Activated CD8-positive, alpha-beta memory T cell treated with anti-CD3 and anti-CD28 coated beads, Interleukin-2, amount 10 ng/mL, durations not matched to agents 7 days and 5 days (primary cell): ENCODE results near the gene PSMD1. TPM values are rescaled to one million over a fixed set of nuclear protein-coding genes. Genes with fewer than 3 reads are reported as not detected.

ENCODE experiments used
- ATAC-seq: fragments of 150-1000 bp; cut with Tn5 transposase; one replicate; pipeline ENCODE4 v1.10.0; 2021; ENCODE audit warnings: moderate library complexity
- CTCF ChIA-PET: fragments of 350-600 bp; sonication (Branson Sonifier 250); formaldehyde crosslinking; loops from one replicate; lab custom pipeline; 2021; ENCODE audit warnings: antibody characterized with exemption; lab: Charles Lee
- DNase-seq: peaks from one replicate; pipeline ENCODE4 v3.0.0-alpha.2; 2020
- H3K27ac Mint-ChIP-seq: one replicate; pipeline ENCODE4 v1.8.0; 2021; ENCODE audit warnings: mild to moderate bottlenecking, mixed read lengths
- H3K27me3 Mint-ChIP-seq: one replicate; pipeline ENCODE4 v1.8.0; 2021; ENCODE audit warnings: mixed read lengths
- H3K36me3 Mint-ChIP-seq: one replicate; pipeline ENCODE4 v1.8.0; 2021; ENCODE audit warnings: mild to moderate bottlenecking, mixed read lengths
- H3K4me1 Mint-ChIP-seq: one replicate; pipeline ENCODE4 v1.8.0; 2021; ENCODE audit warnings: mixed read lengths
- H3K4me3 Mint-ChIP-seq: one replicate; pipeline ENCODE4 v1.8.0; 2021; ENCODE audit warnings: mild to moderate bottlenecking, moderate library complexity, mixed read lengths
- H3K9me3 Mint-ChIP-seq: one replicate; pipeline ENCODE4 v1.8.0; 2022; ENCODE audit warnings: low read depth, mixed read lengths
- total RNA-seq, 2 experiments: library from RNA; stranded (reverse); gene quantifications; one replicate each; pipeline ENCODE4 v1.2.3, GENCODE V29; 2021

Gene PSMD1
- total RNA-seq, 2 experiments from 2014 or later = 89.1 to 128 TPM

DNA sequence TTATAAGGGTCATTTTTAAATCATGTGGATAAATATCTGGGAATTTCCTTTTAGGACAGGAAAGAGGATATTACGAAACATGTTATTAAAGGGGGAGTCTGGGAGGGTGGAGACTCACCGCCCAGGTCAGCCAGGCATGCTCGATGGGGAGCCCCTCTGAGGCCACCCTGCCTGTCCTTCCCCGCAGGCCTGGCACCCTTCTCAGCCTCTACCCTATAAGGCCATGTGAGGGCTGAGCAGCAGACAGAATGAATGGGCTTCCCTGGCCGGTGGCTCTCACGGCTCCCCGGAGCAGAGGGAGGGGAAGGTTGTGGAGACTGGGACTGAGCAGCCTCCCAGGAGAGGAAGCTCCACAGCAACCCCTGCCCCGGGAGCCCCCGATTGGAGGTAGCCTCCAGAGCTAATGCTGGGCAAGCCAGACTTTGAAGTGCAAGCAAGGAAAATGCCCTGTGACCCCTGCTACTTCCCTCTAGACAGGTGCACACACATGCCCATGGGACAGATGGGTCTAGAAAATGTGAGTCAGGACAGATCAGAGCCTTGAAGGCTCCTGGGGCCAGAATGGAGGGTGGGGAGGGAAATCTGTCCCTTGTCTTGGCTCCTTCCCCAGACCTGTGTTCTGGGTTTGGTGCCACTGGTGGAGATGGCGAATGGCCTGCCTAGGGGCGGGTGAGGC, 128.5 kb downstream of the PSMD1 start:
- H3K4me1 Mint-ChIP-seq = peaks cover 2% of the 10 kb centered on the region
- DNase-seq (no peak), ATAC-seq (no peak)
- no peak overlapping the region for H3K4me3 Mint-ChIP-seq
- peaks cover 24% of the 10 kb centered on the region for H3K27me3 Mint-ChIP-seq
- H3K36me3 Mint-ChIP-seq = no peaks in the 10 kb centered on the region
- no peak overlapping the region for H3K27ac Mint-ChIP-seq
- CTCF ChIA-PET = interaction anchor here (0.6 to 1.3 kb wide), 2 partner anchors 12 to 145 kb away, joined by 3 read pairs; no protein-coding TSS in a partner anchor
- no peaks in the 10 kb centered on the region for H3K9me3 Mint-ChIP-seq

DNA sequence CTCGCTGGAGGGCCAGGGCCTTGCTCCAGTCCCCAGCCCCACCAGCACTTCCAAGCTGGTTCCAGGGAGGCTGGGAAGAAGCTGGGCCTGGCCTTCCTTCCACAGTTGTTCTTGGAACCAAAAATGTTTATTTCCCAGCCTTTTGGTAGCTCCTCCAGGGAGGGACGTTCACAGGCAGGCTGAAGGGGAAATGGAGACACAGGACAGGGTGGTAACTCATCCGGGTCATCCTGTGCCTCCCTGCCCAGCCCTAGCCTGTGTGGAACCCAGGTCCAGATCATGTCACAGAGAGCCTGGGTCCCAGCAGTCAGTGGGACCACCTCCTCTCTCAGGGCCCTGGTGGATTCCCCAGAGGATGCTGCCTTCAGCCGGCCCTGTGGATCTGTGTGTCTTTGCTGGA, 129.2 kb downstream of the PSMD1 start:
- no peak overlapping the region for H3K27ac Mint-ChIP-seq
- H3K4me3 Mint-ChIP-seq = no peak overlapping the region
- peaks cover 29% of the 10 kb centered on the region for H3K27me3 Mint-ChIP-seq
- ATAC-seq (no peak), DNase-seq (no peak)
- no peaks in the 10 kb centered on the region for H3K4me1 Mint-ChIP-seq
- no peaks in the 10 kb centered on the region for H3K36me3 Mint-ChIP-seq
- no peaks in the 10 kb centered on the region for H3K9me3 Mint-ChIP-seq
- CTCF ChIA-PET = interaction anchor here (1.3 kb wide), 1 partner anchor 13 kb away, joined by 3 read pairs; no protein-coding TSS in a partner anchor

DNA sequence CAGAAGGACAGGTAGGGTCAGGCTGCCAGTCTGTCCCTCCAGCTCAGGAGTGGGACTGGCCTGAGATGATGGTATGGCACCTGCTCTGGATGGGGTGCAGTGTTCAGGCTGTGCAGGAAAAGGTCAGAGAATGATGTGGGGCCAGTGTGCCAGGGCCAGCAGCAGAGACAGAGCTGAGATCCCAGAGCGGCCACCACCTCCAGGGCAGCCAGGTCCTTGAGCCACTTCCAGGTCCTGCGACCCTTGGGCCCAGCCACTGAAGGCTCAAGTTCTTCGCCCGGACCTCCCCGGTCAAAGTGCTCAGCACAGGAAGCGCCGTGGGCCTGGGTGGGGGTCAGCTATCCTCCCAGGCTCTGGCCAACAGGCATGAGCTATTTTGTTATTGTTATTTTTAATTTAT, 129.7 kb downstream of the PSMD1 start:
- Mint-ChIP-seq H3K27me3 (peaks cover 29% of the 10 kb centered on the region), H3K36me3 (no peaks in the 10 kb centered on the region), H3K9me3 (no peaks in the 10 kb centered on the region), H3K4me1 (no peaks in the 10 kb centered on the region), H3K27ac (no peak overlapping the region), H3K4me3 (no peak overlapping the region)
- ATAC-seq = no peak
- CTCF ChIA-PET = interaction anchor here (1.3 kb wide), 1 partner anchor 13 kb away, joined by 3 read pairs; no protein-coding TSS in a partner anchor
- DNase-seq = no peak

DNA sequence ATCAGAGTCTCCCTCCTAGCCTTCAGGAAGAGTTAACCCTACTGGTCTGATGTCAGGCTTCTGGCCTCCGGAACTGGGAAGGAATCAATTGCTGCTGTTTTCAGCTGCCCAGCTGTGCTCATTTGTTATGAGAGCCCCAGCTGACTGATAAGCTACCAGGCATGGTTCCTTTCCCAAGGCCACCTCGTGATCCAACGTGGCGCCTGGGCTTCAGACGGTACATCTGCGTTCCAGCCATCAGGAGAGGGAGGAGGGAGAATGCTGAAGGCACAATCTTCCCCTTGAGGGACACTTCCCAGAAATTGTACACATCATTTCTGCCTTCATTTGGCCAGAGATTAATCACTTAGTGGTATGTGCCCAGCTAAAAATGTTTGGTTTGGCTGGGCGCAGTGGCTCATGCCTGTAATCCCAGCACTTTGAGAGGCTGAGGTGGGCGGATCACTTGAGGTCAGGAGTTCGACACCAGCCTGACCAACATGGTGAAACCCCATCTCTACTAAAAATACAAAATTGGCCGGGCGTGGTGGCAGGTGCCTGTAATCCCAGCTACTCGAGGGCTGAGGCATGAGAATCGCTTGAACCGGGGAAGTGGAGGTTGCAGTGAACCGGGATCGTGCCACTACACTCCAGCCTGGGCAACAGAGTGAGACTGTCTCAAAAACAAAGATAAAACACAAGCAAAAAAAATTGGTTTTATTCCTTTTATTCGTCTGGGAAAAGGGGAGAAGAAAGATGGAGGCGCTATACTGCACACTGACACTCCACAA, 131.3 kb downstream of the PSMD1 start:
- Mint-ChIP-seq H3K27me3 (peaks cover 45% of the 10 kb centered on the region), H3K36me3 (no peaks in the 10 kb centered on the region), H3K4me1 (no peaks in the 10 kb centered on the region), H3K9me3 (no peaks in the 10 kb centered on the region), H3K27ac (no peak overlapping the region), H3K4me3 (no peak overlapping the region)
- CTCF ChIA-PET = interaction anchor here (0.5 kb wide), 1 partner anchor 54 kb away, joined by 3 read pairs; no protein-coding TSS in a partner anchor
- DNase-seq = no peak
- no peak for ATAC-seq

DNA sequence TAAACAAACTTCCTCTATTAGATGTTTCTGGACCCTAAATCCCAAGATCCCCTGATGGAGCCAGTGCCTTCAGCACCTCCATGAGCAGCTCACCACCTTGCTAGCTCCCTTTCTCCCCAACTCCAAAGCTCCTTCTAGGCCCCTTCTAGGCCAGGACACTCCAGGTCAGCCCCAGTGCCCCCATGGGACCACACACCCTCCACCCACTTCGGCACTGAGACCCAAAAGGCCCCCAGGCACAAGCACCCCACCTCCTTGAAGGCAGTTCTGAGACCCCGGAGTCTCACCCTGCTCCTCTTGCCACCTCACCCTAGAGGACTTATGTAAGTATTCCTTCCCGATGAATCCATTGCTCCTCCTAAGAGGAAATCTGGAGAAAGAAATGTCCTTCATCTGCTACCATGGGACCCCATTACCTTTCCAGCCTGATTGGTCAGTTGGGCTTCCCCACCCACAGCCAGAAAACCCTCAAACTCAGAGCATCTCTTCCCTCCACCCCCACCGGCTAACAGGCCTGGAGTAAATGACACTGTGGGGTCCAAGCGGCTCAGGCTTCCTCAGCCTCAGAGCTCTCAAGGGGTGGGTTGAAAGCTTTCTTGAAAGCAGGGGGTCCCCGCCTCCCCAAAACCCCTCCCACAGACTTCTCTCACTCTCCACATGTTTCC, 132.0 kb downstream of the PSMD1 start:
- CTCF ChIA-PET = no interaction called here
- H3K27ac Mint-ChIP-seq = no peak overlapping the region
- ATAC-seq (no peak), DNase-seq (no peak)
- H3K4me3 Mint-ChIP-seq = no peak overlapping the region
- no peaks in the 10 kb centered on the region for H3K4me1 Mint-ChIP-seq
- H3K36me3 Mint-ChIP-seq = no peaks in the 10 kb centered on the region
- peaks cover 49% of the 10 kb centered on the region for H3K27me3 Mint-ChIP-seq
- H3K9me3 Mint-ChIP-seq = no peaks in the 10 kb centered on the region

DNA sequence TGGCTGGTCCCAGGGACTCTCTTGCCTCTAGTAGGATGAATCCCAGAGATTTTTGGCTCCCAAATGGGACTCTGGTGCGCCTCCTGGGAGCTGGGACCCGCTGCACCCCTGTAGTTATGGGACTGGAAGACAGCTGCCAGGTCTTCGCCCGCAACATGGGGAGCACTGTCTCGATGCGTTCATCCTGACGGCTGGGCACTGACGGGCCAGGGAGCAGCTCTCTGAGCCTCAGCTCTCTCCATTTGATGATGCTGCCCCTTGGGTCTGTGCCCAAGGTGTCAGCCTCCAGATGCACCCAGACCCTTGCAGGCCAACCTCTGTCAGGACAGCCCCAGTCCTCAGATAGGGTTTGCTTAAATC, 132.5 kb downstream of the PSMD1 start:
- Mint-ChIP-seq H3K27me3 (peaks cover 49% of the 10 kb centered on the region), H3K4me1 (no peaks in the 10 kb centered on the region), H3K4me3 (no peak overlapping the region), H3K36me3 (no peaks in the 10 kb centered on the region), H3K9me3 (no peaks in the 10 kb centered on the region), H3K27ac (no peak overlapping the region)
- DNase-seq (no peak), ATAC-seq (no peak)
- CTCF ChIA-PET = no interaction called here

DNA sequence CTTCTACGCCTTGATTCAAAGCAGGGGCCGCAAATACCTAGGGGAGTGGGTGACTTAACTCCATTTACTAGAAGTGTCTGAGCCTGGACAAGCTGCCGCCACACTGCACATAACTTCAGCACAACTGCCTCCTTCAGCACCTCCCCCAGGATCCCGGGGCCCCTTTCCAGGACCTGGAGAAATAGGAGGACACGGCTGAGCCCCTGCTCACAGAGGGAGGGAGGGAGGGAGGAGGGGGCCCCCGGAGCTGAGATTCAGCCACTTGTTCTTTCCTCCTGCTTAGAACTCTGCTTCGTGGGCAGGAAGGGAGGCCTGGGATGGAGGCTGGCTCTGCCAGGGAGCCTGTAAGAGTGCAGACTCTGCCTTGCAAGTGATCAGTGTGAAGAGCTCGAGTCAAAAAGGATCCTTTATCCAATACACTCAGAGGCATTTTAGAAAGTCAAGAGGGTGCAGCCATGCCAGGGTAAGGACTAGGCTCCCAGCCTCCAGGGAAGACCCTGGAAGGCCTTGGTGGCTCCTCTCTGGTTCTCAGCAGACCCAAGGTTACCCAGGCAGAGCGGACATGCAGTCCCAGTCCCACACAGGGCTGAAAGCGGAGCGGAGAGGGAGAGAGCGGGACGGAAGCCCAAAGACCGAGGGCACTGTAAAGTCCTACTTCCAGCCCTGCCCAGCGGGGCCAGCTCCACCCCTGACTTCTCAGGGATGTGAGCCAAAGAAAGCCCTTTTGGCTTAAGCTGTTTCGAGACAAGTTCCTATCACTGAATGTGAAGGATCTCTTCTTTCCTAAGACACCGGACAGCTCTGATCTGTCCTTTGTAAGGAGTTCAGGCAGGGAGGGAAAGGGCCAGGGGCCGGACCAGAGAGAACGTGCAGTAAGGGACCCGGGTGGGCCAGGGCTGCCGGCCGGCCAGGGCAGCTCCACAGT, 133.2 kb downstream of the PSMD1 start:
- no peaks in the 10 kb centered on the region for H3K9me3 Mint-ChIP-seq
- H3K4me1 Mint-ChIP-seq = no peaks in the 10 kb centered on the region
- DNase-seq (no peak), ATAC-seq (no peak)
- peaks cover 54% of the 10 kb centered on the region for H3K27me3 Mint-ChIP-seq
- CTCF ChIA-PET = interaction anchor here (1.0 kb wide), 1 partner anchor 16 kb away, joined by 3 read pairs; no protein-coding TSS in a partner anchor
- H3K36me3 Mint-ChIP-seq = no peaks in the 10 kb centered on the region
- no peak overlapping the region for H3K27ac Mint-ChIP-seq
- H3K4me3 Mint-ChIP-seq = no peak overlapping the region

DNA sequence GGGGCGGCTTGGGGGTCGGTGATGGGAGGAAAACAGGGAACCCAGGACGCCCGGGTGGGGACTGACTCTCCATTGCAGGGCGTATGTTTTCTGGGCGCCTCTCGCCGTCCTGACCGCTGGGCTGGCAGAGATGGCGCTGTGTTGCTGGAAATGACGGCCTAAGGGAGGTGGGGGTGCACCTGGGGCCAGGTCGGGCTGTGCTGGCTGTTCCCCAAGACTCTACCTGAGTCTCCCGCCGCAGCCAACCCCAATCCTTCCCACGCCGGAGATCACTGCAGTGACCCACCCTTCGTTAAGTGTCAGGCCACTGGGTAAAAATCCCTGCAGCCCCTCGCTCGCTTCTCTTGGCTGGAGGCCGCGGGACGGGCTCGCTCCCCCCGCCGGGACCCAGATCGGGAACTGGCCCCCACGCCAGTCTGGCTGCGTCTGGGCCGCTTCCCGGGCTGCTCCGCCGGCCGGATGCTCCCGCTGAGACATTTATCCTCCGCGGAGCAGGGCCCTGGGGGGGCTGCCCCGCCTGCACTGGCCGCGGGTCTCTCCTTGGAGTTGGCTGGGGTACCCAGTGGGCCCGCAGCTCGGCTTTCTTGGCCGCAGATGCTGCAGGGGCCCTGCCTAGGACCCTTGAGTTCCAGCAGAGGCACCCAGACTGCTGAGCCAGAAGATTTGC, 134.0 kb downstream of the PSMD1 start:
- Mint-ChIP-seq H3K36me3 (no peaks in the 10 kb centered on the region), H3K4me3 (no peak overlapping the region), H3K27me3 (peaks cover 56% of the 10 kb centered on the region), H3K9me3 (no peaks in the 10 kb centered on the region), H3K27ac (no peak overlapping the region), H3K4me1 (no peaks in the 10 kb centered on the region)
- no peak for ATAC-seq
- CTCF ChIA-PET = interaction anchor here (1.0 kb wide), 1 partner anchor 17 kb away, joined by 3 read pairs; no protein-coding TSS in a partner anchor
- no peak for DNase-seq

DNA sequence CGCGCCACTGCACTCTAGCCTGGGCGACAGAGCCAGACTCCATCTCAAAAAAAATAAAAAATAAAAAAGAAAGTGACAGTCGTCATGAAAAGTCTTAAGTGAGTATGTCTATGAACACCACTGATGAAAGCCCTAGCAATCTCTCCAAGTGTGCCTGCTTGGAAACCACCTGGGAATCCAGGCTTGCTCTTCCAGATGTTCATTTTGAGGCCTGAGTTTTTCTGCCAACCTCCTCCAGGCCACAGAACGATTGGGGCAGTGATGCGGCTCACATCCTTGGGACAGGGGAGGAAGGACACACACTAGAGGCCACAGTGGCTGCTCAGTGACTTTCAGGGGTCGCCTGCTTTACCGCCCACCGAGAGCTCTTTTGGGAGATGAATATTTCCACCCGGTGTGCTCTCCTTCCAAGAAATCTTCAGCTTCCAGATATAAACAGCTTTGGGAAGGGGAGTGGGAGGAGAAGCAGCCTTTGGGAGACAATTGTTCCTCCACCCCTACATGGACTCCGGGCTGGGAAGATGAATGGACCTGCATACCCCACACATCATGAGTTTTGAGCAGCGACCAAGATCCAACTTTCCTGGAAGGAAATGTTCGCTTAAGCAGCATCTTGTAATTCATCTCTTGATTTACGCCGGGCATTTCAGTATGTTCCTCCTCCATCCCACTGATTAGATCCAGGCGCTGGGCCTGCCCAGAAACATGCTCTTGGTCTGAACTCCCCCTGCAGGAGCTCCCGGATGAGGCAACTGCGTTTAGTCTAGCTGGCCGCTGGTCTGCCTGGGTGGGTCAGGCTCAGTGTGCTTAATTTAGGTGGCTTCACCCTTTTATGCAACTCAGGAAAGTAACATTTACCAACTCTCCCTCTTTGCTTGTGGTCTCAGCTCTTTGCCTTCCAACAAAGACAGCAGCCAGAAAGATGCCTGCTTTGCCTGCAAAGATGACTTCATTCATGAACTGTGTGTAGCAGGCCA, 135.5 kb downstream of the PSMD1 start:
- H3K27ac Mint-ChIP-seq = no peak overlapping the region
- H3K9me3 Mint-ChIP-seq = no peaks in the 10 kb centered on the region
- H3K4me3 Mint-ChIP-seq = no peak overlapping the region
- H3K4me1 Mint-ChIP-seq = no peaks in the 10 kb centered on the region
- CTCF ChIA-PET = no interaction called here
- H3K36me3 Mint-ChIP-seq = no peaks in the 10 kb centered on the region
- ATAC-seq (no peak), DNase-seq (no peak)
- peaks cover 62% of the 10 kb centered on the region for H3K27me3 Mint-ChIP-seq

DNA sequence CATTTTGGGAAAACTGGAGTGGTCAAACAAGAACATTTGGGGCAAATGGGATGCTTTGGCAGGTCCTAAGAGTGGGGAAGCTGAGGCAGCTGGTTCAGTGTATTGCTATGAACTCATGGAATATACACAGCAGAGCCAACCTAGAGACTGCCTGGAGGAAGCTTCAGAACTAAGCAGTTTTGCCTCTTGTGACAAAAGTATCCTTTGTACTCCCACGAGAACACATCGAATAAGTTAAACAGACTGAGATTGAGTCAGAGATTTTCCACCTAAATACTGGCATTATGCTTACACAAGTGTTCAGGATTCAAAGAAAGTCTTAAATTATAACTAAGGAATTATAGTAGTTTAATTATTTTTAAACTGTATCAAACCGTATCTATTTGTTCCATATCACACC, 136.5 kb downstream of the PSMD1 start:
- H3K36me3 Mint-ChIP-seq = no peaks in the 10 kb centered on the region
- H3K4me3 Mint-ChIP-seq = no peak overlapping the region
- H3K9me3 Mint-ChIP-seq = no peaks in the 10 kb centered on the region
- no peak for DNase-seq
- H3K27ac Mint-ChIP-seq = no peak overlapping the region
- peaks cover 55% of the 10 kb centered on the region for H3K27me3 Mint-ChIP-seq
- ATAC-seq = no peak
- peaks cover 8% of the 10 kb centered on the region for H3K4me1 Mint-ChIP-seq
- CTCF ChIA-PET = no interaction called here

DNA sequence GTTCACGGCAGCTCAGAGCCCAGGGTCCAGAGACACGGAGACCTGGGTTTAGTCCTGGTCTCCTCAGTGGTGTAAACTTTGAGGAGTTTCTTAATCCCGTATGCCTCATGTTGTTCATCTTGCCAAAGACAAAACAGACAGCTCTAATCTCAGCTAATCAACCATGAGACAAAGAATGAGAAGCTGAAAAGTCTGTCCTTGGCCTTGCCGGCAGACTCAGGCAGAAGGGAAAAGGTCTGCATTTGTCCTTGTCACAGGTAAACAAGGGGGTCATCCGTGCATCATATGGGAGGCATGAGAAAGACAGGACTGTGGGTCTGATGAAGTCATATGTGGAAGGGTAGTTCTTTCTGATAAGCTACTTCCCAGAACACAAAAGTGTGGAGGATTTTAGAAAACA, 139.9 kb downstream of the PSMD1 start:
- CTCF ChIA-PET = interaction anchor here (1.1 to 1.2 kb wide), 3 partner anchors 22 to 211 kb away, joined by 3 read pairs; no protein-coding TSS in a partner anchor
- H3K4me1 Mint-ChIP-seq = peaks cover 15% of the 10 kb centered on the region
- no peak overlapping the region for H3K4me3 Mint-ChIP-seq
- H3K27me3 Mint-ChIP-seq = peaks cover 47% of the 10 kb centered on the region
- no peaks in the 10 kb centered on the region for H3K9me3 Mint-ChIP-seq
- H3K36me3 Mint-ChIP-seq = no peaks in the 10 kb centered on the region
- DNase-seq (no peak), ATAC-seq (no peak)
- H3K27ac Mint-ChIP-seq = no peak overlapping the region
